Mesothelial cell of epicardium (in vitro differentiated cells): ENCODE data around the gene VMO1. TPM values are rescaled to one million over a fixed set of nuclear protein-coding genes. Genes with fewer than 3 reads are reported as not detected.
"Not testable (repeated sequence)": the region's sequence is repeated elsewhere in the genome, so short reads cannot be mapped to it uniquely, and the experiment has no call there.

Experiments
- DNase-seq, 2 experiments: peaks; one replicate each; pipeline ENCODE4 v3.0.0; 2021; ENCODE audit warnings: low spot score in 2 of 2; ENCODE audit not compliant: unreplicated experiment in 2 of 2
- H3K27ac Mint-ChIP-seq: 2 replicates; pipeline ENCODE4 v1.8.0; 2021; ENCODE audit warnings: mixed read lengths
- H3K27me3 Mint-ChIP-seq: 2 replicates; pipeline ENCODE4 v1.8.0; 2021; ENCODE audit warnings: low read depth, mixed read lengths
- H3K36me3 Mint-ChIP-seq: 2 replicates; pipeline ENCODE4 v1.8.0; 2021; ENCODE audit warnings: mixed read lengths
- H3K4me1 Mint-ChIP-seq: 2 replicates; pipeline ENCODE4 v1.8.0; 2021; ENCODE audit warnings: mixed read lengths
- H3K4me3 Mint-ChIP-seq: 2 replicates; pipeline ENCODE4 v1.8.0; 2021; ENCODE audit warnings: mild to moderate bottlenecking, moderate library complexity, mixed read lengths
- H3K9me3 Mint-ChIP-seq: 2 replicates; pipeline ENCODE4 v1.8.0; 2021; ENCODE audit warnings: mixed read lengths
- total RNA-seq: library from RNA; stranded (reverse); gene quantifications from 3 replicates; pipeline ENCODE4 v1.2.1, GENCODE V29; 2021
- TF ChIP-seq, protein P1 (sequence below): fragments of 200-600 bp; sonication (generic); IDR thresholded peaks from one replicate; pipeline ENCODE4 v1.5.0; 2021; ENCODE audit warnings: antibody characterized with exemption; ENCODE audit not compliant: unreplicated experiment

Gene VMO1
- total RNA-seq = 2.3 to 2.6 TPM (median 2.5 TPM) in 3 replicates

DNA sequence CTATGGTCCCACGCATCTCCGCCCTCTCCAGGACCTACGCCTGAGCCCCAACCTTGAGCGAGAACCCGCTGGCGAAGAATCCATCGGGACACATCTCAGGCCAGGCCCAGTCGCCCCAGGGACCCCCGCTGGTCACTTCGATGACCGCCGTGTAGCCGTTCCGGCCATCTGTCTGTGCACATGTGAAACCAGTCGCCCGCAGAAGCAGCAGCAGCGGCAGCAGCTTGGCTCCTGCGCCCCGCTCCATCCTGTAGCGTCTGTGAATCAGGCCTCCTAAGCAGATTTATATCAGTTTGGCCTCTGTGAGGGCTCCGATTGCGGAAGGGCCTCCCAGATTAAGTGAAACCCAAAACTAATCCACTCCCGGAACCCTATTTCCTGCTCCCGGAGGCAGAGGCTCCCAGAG is at the start of gene VMO1:
VMO1 (minus strand) TSS at position 259 of the 406 bp plus-strand sequence; CDS start at position 247, 12 bp downstream.
- Mint-ChIP-seq H3K4me3 (no peak within 1 kb of the TSS), H3K4me1 (peaks cover 19% of the 10 kb centered on the region), H3K36me3 (no peaks in the 10 kb centered on the region), H3K9me3 (no peaks in the 10 kb centered on the region), H3K27ac (peak within 1 kb of the TSS; percentile 21), H3K27me3 (peaks cover 20% of the 10 kb centered on the region)
- TF ChIP-seq, protein P1, sequence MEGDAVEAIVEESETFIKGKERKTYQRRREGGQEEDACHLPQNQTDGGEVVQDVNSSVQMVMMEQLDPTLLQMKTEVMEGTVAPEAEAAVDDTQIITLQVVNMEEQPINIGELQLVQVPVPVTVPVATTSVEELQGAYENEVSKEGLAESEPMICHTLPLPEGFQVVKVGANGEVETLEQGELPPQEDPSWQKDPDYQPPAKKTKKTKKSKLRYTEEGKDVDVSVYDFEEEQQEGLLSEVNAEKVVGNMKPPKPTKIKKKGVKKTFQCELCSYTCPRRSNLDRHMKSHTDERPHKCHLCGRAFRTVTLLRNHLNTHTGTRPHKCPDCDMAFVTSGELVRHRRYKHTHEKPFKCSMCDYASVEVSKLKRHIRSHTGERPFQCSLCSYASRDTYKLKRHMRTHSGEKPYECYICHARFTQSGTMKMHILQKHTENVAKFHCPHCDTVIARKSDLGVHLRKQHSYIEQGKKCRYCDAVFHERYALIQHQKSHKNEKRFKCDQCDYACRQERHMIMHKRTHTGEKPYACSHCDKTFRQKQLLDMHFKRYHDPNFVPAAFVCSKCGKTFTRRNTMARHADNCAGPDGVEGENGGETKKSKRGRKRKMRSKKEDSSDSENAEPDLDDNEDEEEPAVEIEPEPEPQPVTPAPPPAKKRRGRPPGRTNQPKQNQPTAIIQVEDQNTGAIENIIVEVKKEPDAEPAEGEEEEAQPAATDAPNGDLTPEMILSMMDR = no peak
- DNase-seq = no peak

GRCh38 chr17:4834681-4835020 is 48.5 kb upstream of the VMO1 start:
- Mint-ChIP-seq H3K27ac (peak overlapping the region; percentile 93), H3K4me3 (peak overlapping the region; percentile 82), H3K27me3 (no peaks in the 10 kb centered on the region), H3K36me3 (peaks cover 1% of the 10 kb centered on the region), H3K4me1 (peaks cover 37% of the 10 kb centered on the region), H3K9me3 (no peaks in the 10 kb centered on the region)
- TF ChIP-seq, protein P1 = no peak
- DNase-seq = no peak

- Mint-ChIP-seq H3K36me3 (peaks cover 1% of the 10 kb centered on the region), H3K4me1 (peaks cover 32% of the 10 kb centered on the region), H3K27me3 (no peaks in the 10 kb centered on the region), H3K4me3 (peak overlapping the region; percentile 82), H3K9me3 (no peaks in the 10 kb centered on the region), H3K27ac (peak overlapping the region; percentile 93)
- no peak for DNase-seq
- TF ChIP-seq, protein P1 = no peak
Measured at GRCh38 chr17:4833941-4834680, 47.9 kb upstream of the VMO1 start.

- TF ChIP-seq, protein P1 = no peak
- peak; percentile 89 to 91 for DNase-seq
- Mint-ChIP-seq H3K4me3 (peak within 1 kb of the TSS; percentile 90), H3K27me3 (no peaks in the 10 kb centered on the region), H3K9me3 (no peaks in the 10 kb centered on the region), H3K4me1 (peaks cover 31% of the 10 kb centered on the region), H3K27ac (peak within 1 kb of the TSS; percentile 98), H3K36me3 (peaks cover 1% of the 10 kb centered on the region)
Measured at GRCh38 chr17:4833178-4833940, 47.2 kb upstream of the VMO1 start, which contains the start of gene MINK1. TSS of gene MINK1 (plus strand) at chr17:4833340. CDS start at chr17:4833584, 244 bp downstream.

DNA sequence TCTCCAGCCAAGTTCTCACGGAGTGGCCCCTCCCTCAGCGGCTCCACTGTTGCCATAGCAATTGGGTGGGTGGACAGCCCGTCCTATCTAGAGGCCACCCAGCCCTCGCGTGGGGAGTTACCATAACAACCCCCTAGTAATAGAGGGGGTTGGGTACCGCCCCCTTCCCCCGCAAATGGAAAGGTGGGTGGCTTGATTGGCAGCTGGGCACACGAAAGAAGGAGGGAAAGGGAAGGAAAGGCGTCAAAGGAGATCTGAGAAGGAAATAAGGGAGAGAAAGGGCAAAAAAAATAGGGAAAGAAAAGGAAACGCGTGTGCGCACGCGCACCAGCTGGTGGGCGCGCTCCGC is 46.6 kb upstream of the VMO1 start:
- Mint-ChIP-seq H3K27ac (peak overlapping the region; percentile 98), H3K4me3 (peak overlapping the region; percentile 90), H3K4me1 (peaks cover 27% of the 10 kb centered on the region)
- not testable (repeated sequence) for H3K9me3 Mint-ChIP-seq, H3K27me3 Mint-ChIP-seq, DNase-seq, H3K36me3 Mint-ChIP-seq

DNA sequence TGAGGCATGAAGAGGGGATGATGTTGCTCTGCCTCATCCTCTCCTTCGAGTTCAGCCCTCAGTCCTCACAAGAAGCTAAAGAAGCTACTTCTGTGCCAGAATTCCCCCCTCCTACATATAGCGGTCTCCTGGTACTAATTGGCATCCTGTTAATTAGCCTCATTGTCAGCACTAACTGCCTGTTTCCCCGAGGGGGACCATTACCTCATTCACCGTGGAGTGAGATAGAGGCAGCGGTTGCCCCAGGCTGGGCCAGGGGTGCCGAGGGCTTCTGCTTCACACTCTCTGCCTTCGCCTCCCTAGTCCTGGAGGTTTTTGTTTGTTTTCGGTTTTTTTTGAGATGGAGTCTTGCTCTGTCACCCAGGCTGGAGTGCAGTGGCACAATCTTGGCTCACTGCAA is 41.2 kb upstream of the VMO1 start:
- no peak overlapping the region for H3K27ac Mint-ChIP-seq
- no peaks in the 10 kb centered on the region for H3K36me3 Mint-ChIP-seq
- H3K9me3 Mint-ChIP-seq = no peaks in the 10 kb centered on the region
- no peaks in the 10 kb centered on the region for H3K27me3 Mint-ChIP-seq
- H3K4me1 Mint-ChIP-seq = no peaks in the 10 kb centered on the region
- no peak for DNase-seq
- TF ChIP-seq, protein P1 = no peak
- H3K4me3 Mint-ChIP-seq = no peak overlapping the region
